ENCODE data around the gene EEF1AKMT2. TPM values are rescaled to one million over a fixed set of nuclear protein-coding genes. Genes with fewer than 3 reads are reported as not detected.

EEF1AKMT2 gene
- total RNA-seq, 1 experiment from 2014 or later = 21.6 TPM

GRCh38 chr10:124756156-124756903 lies 35.4 kb downstream of the EEF1AKMT2 start (continued):
- TF ChIP-seq PRRX2 (CRISPR knock-in tag; IDR thresholded peaks at IDR 0.05) = no peak
- TF ChIP-seq PREB (CRISPR knock-in tag; IDR thresholded peaks at IDR 0.05; ENCODE audit: borderline replicate concordance) = no peak
- TF ChIP-seq CREM (CRISPR knock-in tag; IDR thresholded peaks at IDR 0.05) = no peak
- no peak for TF ChIP-seq ZBTB21 (CRISPR knock-in tag; IDR thresholded peaks at IDR 0.05; ENCODE audit: borderline replicate concordance)

- Mint-ChIP-seq H3K4me1 (peaks cover 35% of the 10 kb centered on the region), H3K4me3 (no peak overlapping the region), H3K27ac (no peak overlapping the region), H3K27me3 (ENCODE audit: low read depth) (no peaks in the 10 kb centered on the region), H3K36me3 (peaks cover 29% of the 10 kb centered on the region), H3K9me3 (no peaks in the 10 kb centered on the region)
- TF ChIP-seq RORB (CRISPR knock-in tag; IDR thresholded peaks at IDR 0.05) (no peak), ATF2 (CRISPR knock-in tag; IDR thresholded peaks at IDR 0.05; ENCODE audit: borderline replicate concordance, low read depth) (no peak), ZNF532 (CRISPR knock-in tag; IDR thresholded peaks at IDR 0.05; ENCODE audit: borderline replicate concordance) (no peak)
- POLR2A ChIA-PET = no interaction called here
- DNase-seq (ENCODE audit: low spot score) = no peak
- CTCF ChIA-PET = interaction anchor here (1.4 to 3.6 kb wide), 2 partner anchors 15 to 36 kb away, joined by 3 to 14 read pairs; partner anchors contain the start of gene EEF1AKMT2
- no peak for ATAC-seq
Measured at GRCh38 chr10:124755581-124755980, 36.1 kb downstream of the EEF1AKMT2 start.

- ChIA-PET POLR2A (no interaction called here), CTCF (interaction anchor here (1.4 to 3.6 kb wide), 2 partner anchors 13 to 37 kb away, joined by 3 to 14 read pairs; partner anchors contain the start of gene EEF1AKMT2)
- TF ChIP-seq ZMAT4 (CRISPR knock-in tag; IDR thresholded peaks at IDR 0.05) = no peak
- TF ChIP-seq ZNF532 (CRISPR knock-in tag; IDR thresholded peaks at IDR 0.05; ENCODE audit: borderline replicate concordance) = no peak
- TF ChIP-seq ZNF317 (CRISPR knock-in tag; IDR thresholded peaks at IDR 0.05; ENCODE audit: borderline replicate concordance, low read depth) = no peak
- TF ChIP-seq JAZF1 (CRISPR knock-in tag; IDR thresholded peaks at IDR 0.05) = no peak
- no peak for TF ChIP-seq SMAD3 (CRISPR knock-in tag; IDR thresholded peaks at IDR 0.05; ENCODE audit: borderline replicate concordance)
- Mint-ChIP-seq H3K27me3 (ENCODE audit: low read depth) (no peaks in the 10 kb centered on the region), H3K9me3 (no peaks in the 10 kb centered on the region), H3K4me1 (peaks cover 34% of the 10 kb centered on the region), H3K27ac (0 out of 2 replicates have a peak overlapping the region, but pooled peaks have one; percentile 78), H3K4me3 (no peak overlapping the region), H3K36me3 (peaks cover 19% of the 10 kb centered on the region)
- no peak for ATAC-seq
- no peak for DNase-seq (ENCODE audit: low spot score)
Measured at GRCh38 chr10:124754227-124754626, 37.5 kb downstream of the EEF1AKMT2 start.

All from WTC11 (cell line).